MM.1S (cell line): ENCODE measurements around the gene MGA.

ENCODE experiments used
- EZH2phosphoT487 ChIP-seq: fragments of 300-600 bp; sonication (generic); IDR thresholded peaks from 2 replicates; pipeline ENCODE4 v1.6.1; 2018; ENCODE audit warnings: antibody characterized with exemption, low read length
- TF ChIP-seq, protein P1 (sequence below): fragments of 300-600 bp; sonication (generic); IDR thresholded peaks from 2 replicates; pipeline ENCODE4 v1.5.1; 2016; ENCODE audit warnings: antibody characterized with exemption, low read length, mixed read lengths

DNA sequence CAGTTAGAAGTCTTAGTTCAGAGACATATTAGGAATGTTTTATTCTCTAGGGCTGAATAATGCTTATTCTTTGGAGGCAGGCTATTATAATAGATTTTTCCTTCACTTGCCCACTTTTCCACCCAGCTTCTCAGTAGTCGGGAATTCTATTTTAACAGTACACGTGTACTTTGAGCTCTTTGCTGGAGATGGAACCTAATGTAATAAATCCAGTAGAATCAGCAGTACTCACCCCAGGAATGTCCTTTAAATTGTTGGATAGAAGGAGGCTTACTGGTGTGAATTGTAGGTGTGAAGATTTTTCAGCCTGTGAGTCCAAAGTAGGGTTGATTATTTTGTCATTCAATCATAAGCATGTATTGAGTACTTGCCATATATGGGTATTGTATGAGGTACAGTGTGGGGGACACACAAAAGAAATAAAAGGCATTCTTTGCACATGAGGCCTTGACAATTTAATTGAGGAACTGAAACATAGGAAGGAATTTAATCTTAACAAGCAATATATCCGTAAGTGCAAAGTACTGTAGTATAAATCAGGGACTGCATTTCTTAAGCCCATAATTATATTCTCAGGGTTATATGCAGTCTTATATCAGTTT, 29.5 kb upstream of the MGA start:
- TF ChIP-seq, protein P1, sequence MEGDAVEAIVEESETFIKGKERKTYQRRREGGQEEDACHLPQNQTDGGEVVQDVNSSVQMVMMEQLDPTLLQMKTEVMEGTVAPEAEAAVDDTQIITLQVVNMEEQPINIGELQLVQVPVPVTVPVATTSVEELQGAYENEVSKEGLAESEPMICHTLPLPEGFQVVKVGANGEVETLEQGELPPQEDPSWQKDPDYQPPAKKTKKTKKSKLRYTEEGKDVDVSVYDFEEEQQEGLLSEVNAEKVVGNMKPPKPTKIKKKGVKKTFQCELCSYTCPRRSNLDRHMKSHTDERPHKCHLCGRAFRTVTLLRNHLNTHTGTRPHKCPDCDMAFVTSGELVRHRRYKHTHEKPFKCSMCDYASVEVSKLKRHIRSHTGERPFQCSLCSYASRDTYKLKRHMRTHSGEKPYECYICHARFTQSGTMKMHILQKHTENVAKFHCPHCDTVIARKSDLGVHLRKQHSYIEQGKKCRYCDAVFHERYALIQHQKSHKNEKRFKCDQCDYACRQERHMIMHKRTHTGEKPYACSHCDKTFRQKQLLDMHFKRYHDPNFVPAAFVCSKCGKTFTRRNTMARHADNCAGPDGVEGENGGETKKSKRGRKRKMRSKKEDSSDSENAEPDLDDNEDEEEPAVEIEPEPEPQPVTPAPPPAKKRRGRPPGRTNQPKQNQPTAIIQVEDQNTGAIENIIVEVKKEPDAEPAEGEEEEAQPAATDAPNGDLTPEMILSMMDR, result no peak
- TF ChIP-seq EZH2phosphoT487, result no peak
